ENCODE measurements around the gene ATP6V1E1. TPM values are rescaled to one million over a fixed set of nuclear protein-coding genes. Genes with fewer than 3 reads are reported as not detected.

The ATP6V1E1 gene
- total and polyA plus RNA-seq, 2 donors (not counting 1 experiment from before 2014, with no cell fraction given) = 51.3 to 82.6 TPM

- Histone ChIP-seq H3K36me3 (replicated peaks in 1 of 2; ENCODE audit: control extremely low read depth in 1 of 2, control insufficient read depth in 1 of 2, extremely low read depth in 1 of 2, insufficient read depth in 2 of 2, low read length in 1 of 2) (no peaks in the 10 kb centered on the region), H3K4me2 (replicated peaks; ENCODE audit: low read depth, low read length, poor library complexity, severe bottlenecking) (peak within 1 kb of the TSS; percentile 77), H3K4me3 (ENCODE audit: control extremely low read depth in 1 of 5, extremely low read depth in 1 of 5, insufficient read depth in 1 of 5, low read depth in 2 of 5, low read length in 4 of 5) (peak within 1 kb of the TSS; percentile 67 to 100 (median 81)), H3K4me1 (ENCODE audit: control insufficient read depth in 2 of 2, insufficient read depth in 2 of 2, low read length in 2 of 2) (peaks cover 15 to 20% of the 10 kb centered on the region in 2 donors), H3K27ac (ENCODE audit: low read length in 2 of 2) (peak within 1 kb of the TSS; percentile 100), H3K9me3 (ENCODE audit: control extremely low read depth in 1 of 3, control insufficient read depth in 2 of 3, insufficient read depth in 1 of 3, low read length in 2 of 3) (no peaks in the 10 kb centered on the region), H3K79me2 (ENCODE audit: control insufficient read depth, insufficient read depth, low read length) (peaks cover 26% of the 10 kb centered on the region), H3K9ac (ENCODE audit: low read length) (peak within 1 kb of the TSS; percentile 98), H3K27me3 (replicated peaks in 1 of 4; ENCODE audit: control extremely low read depth in 1 of 4, control insufficient read depth in 3 of 4, insufficient read depth in 4 of 4, low read length in 3 of 4) (no peaks in the 10 kb centered on the region), H4K20me1 (ENCODE audit: control insufficient read depth, insufficient read depth, low read length, poor library complexity, severe bottlenecking) (no peaks in the 10 kb centered on the region), H2AFZ (ENCODE audit: insufficient read depth, low read depth, low read length, poor library complexity, severe bottlenecking) (peak within 1 kb of the TSS; percentile 89)
- Mint-ChIP-seq H3K9me3 (ENCODE audit: insufficient read depth) (no peaks in the 10 kb centered on the region), H3K4me3 (peak within 1 kb of the TSS; percentile 96), H3K27me3 (no peaks in the 10 kb centered on the region), H3K27ac (peak within 1 kb of the TSS; percentile 97), H3K4me1 (peaks cover 28% of the 10 kb centered on the region)
- no peak for TF ChIP-seq CTCF (IDR thresholded peaks at IDR 0.05)
- no peak for TF ChIP-seq EZH2 (IDR thresholded peaks at IDR 0.05; ENCODE audit: borderline replicate concordance, insufficient read depth, low read depth, low read length, poor library complexity, severe bottlenecking)
- intact Hi-C loops (cut with micrococcal nuclease) = loop anchor here (1.0 to 5.0 kb wide), 6 partner anchors 10 to 480 kb away; partner anchors contain the start of genes ADA2, ATP6V1E1, HDHD5 and PEX26
- DNase-seq = peak; percentile 94
- WGBS (ENCODE audit: insufficient coverage) = under 1% methylated on average over 67 of the region's 70 CpGs
- ChIA-PET CTCF (interaction anchor here (0.8 to 1.0 kb wide), 4 partner anchors 9 to 137 kb away, joined by 3 read pairs; no protein-coding TSS in a partner anchor), POLR2A (interaction anchor here (0.6 to 1.4 kb wide), 4 partner anchors 11 to 437 kb away, joined by 3 to 4 read pairs (median 3); no protein-coding TSS in a partner anchor)
- ATAC-seq (ENCODE audit: low read depth) = peak; percentile 94
Observed at GRCh38 chr22:17638432-17639246, 10.1 kb upstream of the ATP6V1E1 start, which contains the start of gene BCL2L13. Gene BCL2L13 (plus strand): TSS chr22:17638757. CDS start chr22:17655712, 16,955 bp downstream.

- Histone ChIP-seq H3K27ac (ENCODE audit: low read length in 2 of 2) (peak overlapping the region; percentile 100), H3K4me3 (ENCODE audit: control extremely low read depth in 1 of 5, extremely low read depth in 1 of 5, insufficient read depth in 1 of 5, low read depth in 2 of 5, low read length in 4 of 5) (peak overlapping the region; percentile 67 to 100 (median 81)), H3K9me3 (ENCODE audit: control extremely low read depth in 1 of 3, control insufficient read depth in 2 of 3, insufficient read depth in 1 of 3, low read length in 2 of 3) (no peaks in the 10 kb centered on the region), H4K20me1 (ENCODE audit: control insufficient read depth, insufficient read depth, low read length, poor library complexity, severe bottlenecking) (no peaks in the 10 kb centered on the region), H2AFZ (ENCODE audit: insufficient read depth, low read depth, low read length, poor library complexity, severe bottlenecking) (peak overlapping the region; percentile 89), H3K27me3 (replicated peaks in 1 of 4; ENCODE audit: control extremely low read depth in 1 of 4, control insufficient read depth in 3 of 4, insufficient read depth in 4 of 4, low read length in 3 of 4) (no peaks in the 10 kb centered on the region), H3K4me2 (replicated peaks; ENCODE audit: low read depth, low read length, poor library complexity, severe bottlenecking) (peak overlapping the region; percentile 77), H3K36me3 (replicated peaks in 1 of 2; ENCODE audit: control extremely low read depth in 1 of 2, control insufficient read depth in 1 of 2, extremely low read depth in 1 of 2, insufficient read depth in 2 of 2, low read length in 1 of 2) (no peaks in the 10 kb centered on the region), H3K9ac (ENCODE audit: low read length) (peak overlapping the region; percentile 98), H3K4me1 (ENCODE audit: control insufficient read depth in 2 of 2, insufficient read depth in 2 of 2, low read length in 2 of 2) (peaks cover 15 to 20% of the 10 kb centered on the region in 2 donors), H3K79me2 (ENCODE audit: control insufficient read depth, insufficient read depth, low read length) (peaks cover 26% of the 10 kb centered on the region)
- 0% methylated on average over 9 of the region's 10 CpGs for WGBS (ENCODE audit: insufficient coverage)
- intact Hi-C loops (cut with micrococcal nuclease) = loop anchor here (1.0 to 5.0 kb wide), 6 partner anchors 10 to 479 kb away; partner anchors contain the start of genes ADA2, ATP6V1E1, HDHD5 and PEX26
- DNase-seq (no peak), ATAC-seq (ENCODE audit: low read depth) (peak; percentile 10)
- TF ChIP-seq CTCF (IDR thresholded peaks at IDR 0.05) (no peak), EZH2 (IDR thresholded peaks at IDR 0.05; ENCODE audit: borderline replicate concordance, insufficient read depth, low read depth, low read length, poor library complexity, severe bottlenecking) (no peak)
- peaks cover 28% of the 10 kb centered on the region for H3K4me1 Mint-ChIP-seq
- peak overlapping the region; percentile 97 for H3K27ac Mint-ChIP-seq
- no peaks in the 10 kb centered on the region for H3K9me3 Mint-ChIP-seq (ENCODE audit: insufficient read depth)
- ChIA-PET POLR2A (interaction anchor here (0.6 kb wide), 1 partner anchor 41 kb away, joined by 3 read pairs; no protein-coding TSS in a partner anchor), CTCF (no interaction called here)
- H3K4me3 Mint-ChIP-seq = peak overlapping the region; percentile 96
- H3K27me3 Mint-ChIP-seq = no peaks in the 10 kb centered on the region
Observed at GRCh38 chr22:17638182-17638431, 9.6 kb upstream of the ATP6V1E1 start.
